ENCODE measurements around the gene SLC22A3.

DNA sequence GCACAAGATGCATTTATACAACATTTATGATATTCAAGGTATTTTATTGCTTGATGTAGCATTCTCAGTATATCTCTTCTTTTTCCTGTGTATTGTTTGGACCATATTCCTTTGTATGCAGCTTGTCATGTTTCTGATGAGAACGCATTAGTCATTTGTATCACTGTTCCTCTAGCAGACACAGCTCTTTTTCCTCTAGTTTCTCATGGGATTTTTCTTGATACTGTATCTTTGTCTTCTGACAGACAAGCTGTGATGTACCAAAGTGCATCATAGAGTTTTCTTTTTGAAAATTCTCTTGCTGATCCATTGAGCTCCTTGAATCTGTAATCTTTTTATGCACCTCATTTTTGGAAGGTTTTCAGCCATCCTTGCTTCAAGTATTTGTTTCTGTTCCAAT is 140.9 kb downstream of the SLC22A3 start:
- no peak for TF ChIP-seq CTCF (IDR thresholded peaks at IDR 0.05)
- TF ChIP-seq POLR2A (IDR thresholded peaks at IDR 0.05) = no peak
